Myometrial cell (primary cell): ENCODE data around the gene CALN1. TPM values are rescaled to one million over a fixed set of nuclear protein-coding genes. Genes with fewer than 3 reads are reported as not detected.

Source experiments
- total RNA-seq: library from RNA; depleted of rRNA; stranded (reverse); fragments of >200 nt; gene quantifications from 2 replicates; pipeline ENCODE4 v1.2.3, GENCODE V29; 2015

Gene CALN1
- total RNA-seq: not detected in 2 replicates

DNA sequence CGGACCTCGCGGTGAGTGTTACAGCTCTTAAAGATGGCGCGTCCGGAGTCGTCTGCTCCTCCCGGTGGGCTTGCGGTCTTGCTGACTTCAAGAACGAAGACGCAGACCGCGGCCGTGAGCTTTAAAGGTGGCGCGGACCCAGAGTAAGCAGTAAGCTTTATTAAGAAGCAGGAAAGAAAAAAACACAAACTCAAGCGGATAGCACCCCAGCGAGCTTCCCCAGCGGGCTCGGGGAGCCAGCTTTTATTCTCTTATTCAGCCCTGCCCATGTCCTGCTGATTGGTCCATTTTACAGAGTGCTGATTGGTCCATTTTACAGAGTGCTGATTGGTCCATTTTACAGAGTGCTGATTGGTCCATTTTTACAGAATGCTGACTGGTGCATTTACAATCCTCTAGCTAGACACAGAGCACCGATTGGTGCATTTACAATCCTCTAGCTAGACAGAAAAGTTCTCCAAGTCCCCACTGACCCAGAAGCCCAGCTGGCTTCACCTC, at the start of gene CALN1:
CALN1 (minus strand) TSS at position 218 of the 498 bp plus-strand sequence.

